Activated naive CD8-positive, alpha-beta T cell treated with anti-CD3 and anti-CD28 coated beads, Interleukin-2, amount 50 U/mL, for 16 hours (primary cell): Measurements from ENCODE around the gene SP3.

ENCODE experiments used
- DNase-seq: peaks from one replicate; pipeline ENCODE4 v3.0.0-alpha.2; 2020; ENCODE audit warnings: low read depth, low spot score

The SP3 gene

DNA sequence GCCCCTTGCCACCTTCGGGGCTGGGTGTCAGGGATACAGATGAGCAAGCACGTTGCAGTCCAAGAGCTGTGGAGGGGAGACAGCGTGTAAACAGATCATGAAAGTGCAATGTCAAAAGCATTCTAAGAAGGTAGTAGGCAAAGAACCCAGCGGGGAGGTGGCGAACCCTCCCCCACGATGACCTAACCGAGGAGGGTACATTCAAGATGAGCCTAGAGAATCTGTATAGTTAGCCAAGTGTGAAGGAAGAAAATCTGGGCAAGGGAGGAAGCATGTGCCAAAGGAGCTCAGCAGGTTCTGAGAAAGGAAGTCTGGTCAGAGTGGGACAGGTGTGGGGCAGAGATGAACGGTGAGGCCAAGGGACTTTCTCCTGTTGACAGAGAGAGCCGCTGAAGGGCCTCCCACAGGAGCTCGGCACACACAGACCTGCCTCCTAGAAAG, 106.9 kb downstream of the SP3 start:
- no peak for DNase-seq
